ENCODE results near the gene PRKAR2B.

DNA sequence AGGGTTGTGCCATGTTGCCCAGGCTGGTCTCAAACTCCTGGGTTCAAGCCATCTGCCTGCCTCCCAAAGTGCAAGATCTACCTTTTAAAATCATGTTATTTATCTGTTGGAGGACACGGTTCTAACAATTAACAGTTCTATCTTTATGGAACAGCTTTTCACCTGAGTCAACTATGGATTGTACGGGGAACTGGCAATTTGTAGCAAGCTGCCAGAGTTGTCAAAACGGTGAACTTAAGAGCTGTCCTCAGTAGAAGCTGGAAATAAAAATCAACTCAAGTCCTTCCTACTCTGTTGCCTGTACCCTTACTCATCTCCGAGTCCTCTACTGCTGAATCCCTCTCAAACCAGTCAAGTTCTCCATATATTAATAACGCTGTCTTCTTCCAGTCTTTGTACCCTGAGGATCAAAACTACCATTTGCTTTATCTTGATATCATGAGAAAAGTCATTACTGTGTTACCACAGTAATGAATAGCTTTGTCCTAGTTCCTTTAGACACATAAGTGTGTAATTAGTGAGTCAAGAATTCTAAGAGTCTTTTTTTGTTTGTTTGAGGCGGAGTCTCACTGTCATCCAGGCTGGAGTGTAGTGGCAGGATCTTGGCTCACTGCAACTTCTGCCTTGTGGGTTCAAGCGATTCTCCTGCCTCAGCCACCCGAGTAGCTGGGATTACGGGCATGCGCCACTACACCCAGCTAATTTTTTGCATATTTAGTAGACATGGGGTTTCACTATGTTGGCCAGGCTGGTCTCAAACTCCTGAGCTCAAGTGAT is 152.5 kb downstream of the PRKAR2B start:
- TF ChIP-seq POLR2A (IDR thresholded peaks at IDR 0.05) (no peak), POLR2AphosphoS5 (IDR thresholded peaks at IDR 0.05) (peak in 1 of 3 donors; percentile 13), EP300 (IDR thresholded peaks at IDR 0.05; ENCODE audit: low read depth) (no peak)
- TF ChIP-seq, protein P1, sequence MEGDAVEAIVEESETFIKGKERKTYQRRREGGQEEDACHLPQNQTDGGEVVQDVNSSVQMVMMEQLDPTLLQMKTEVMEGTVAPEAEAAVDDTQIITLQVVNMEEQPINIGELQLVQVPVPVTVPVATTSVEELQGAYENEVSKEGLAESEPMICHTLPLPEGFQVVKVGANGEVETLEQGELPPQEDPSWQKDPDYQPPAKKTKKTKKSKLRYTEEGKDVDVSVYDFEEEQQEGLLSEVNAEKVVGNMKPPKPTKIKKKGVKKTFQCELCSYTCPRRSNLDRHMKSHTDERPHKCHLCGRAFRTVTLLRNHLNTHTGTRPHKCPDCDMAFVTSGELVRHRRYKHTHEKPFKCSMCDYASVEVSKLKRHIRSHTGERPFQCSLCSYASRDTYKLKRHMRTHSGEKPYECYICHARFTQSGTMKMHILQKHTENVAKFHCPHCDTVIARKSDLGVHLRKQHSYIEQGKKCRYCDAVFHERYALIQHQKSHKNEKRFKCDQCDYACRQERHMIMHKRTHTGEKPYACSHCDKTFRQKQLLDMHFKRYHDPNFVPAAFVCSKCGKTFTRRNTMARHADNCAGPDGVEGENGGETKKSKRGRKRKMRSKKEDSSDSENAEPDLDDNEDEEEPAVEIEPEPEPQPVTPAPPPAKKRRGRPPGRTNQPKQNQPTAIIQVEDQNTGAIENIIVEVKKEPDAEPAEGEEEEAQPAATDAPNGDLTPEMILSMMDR (IDR thresholded peaks at IDR 0.05), result no peak

Measured in transverse colon (tissue), 4 donors.